ENCODE data around the gene TSPEAR.

Gene TSPEAR

GRCh38 chr21:44626673-44627143 is 84.7 kb downstream of the TSPEAR start, which contains the start of gene KRTAP10-9:
Gene KRTAP10-9 (plus strand): TSS chr21:44627093. CDS start chr21:44627172, 79 bp downstream.
- Mint-ChIP-seq H3K36me3 (ENCODE audit: low read depth) (peaks cover 26% of the 10 kb centered on the region), H3K9me3 (peaks cover 49% of the 10 kb centered on the region), H3K27ac (no peak within 1 kb of the TSS), H3K4me3 (no peak within 1 kb of the TSS), H3K4me1 (no peaks in the 10 kb centered on the region), H3K27me3 (ENCODE audit: low read depth) (peaks cover 21% of the 10 kb centered on the region)
- no peak for TF ChIP-seq CTCF (IDR thresholded peaks at IDR 0.05; ENCODE audit: unreplicated experiment in 3 of 3)

GRCh38 chr21:44626262-44626661 is 85.1 kb downstream of the TSPEAR start:
- Mint-ChIP-seq H3K36me3 (ENCODE audit: low read depth) (peaks cover 26% of the 10 kb centered on the region), H3K27me3 (ENCODE audit: low read depth) (peaks cover 21% of the 10 kb centered on the region), H3K9me3 (peaks cover 47% of the 10 kb centered on the region), H3K4me1 (no peaks in the 10 kb centered on the region), H3K4me3 (no peak overlapping the region), H3K27ac (no peak overlapping the region)
- TF ChIP-seq CTCF (IDR thresholded peaks at IDR 0.05; ENCODE audit: unreplicated experiment in 3 of 3) = no peak

DNA sequence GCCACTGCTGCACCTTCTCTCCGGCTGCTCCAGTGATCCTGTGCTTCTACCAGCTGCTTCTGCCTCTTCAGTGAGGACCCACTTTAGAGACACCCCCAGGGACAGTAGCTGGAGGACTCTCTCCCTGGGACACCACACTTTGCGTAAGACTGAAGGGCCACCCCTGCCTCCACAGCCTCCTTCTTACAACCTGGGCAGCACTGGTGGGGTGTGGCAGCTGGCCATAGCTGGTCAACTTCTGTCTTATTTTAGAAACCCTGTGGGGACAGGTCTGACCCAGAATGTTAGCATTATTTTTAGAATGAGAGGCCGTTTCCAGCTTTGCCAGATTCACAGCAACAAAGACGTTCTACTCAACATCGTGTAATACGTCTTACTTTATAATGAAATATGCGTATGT is 85.6 kb downstream of the TSPEAR start:
- Mint-ChIP-seq H3K27me3 (ENCODE audit: low read depth) (peaks cover 18% of the 10 kb centered on the region), H3K36me3 (ENCODE audit: low read depth) (peaks cover 23% of the 10 kb centered on the region), H3K4me1 (no peaks in the 10 kb centered on the region), H3K9me3 (peaks cover 44% of the 10 kb centered on the region), H3K27ac (no peak overlapping the region), H3K4me3 (no peak overlapping the region)
- TF ChIP-seq CTCF (IDR thresholded peaks at IDR 0.05; ENCODE audit: unreplicated experiment in 3 of 3) = no peak

DNA sequence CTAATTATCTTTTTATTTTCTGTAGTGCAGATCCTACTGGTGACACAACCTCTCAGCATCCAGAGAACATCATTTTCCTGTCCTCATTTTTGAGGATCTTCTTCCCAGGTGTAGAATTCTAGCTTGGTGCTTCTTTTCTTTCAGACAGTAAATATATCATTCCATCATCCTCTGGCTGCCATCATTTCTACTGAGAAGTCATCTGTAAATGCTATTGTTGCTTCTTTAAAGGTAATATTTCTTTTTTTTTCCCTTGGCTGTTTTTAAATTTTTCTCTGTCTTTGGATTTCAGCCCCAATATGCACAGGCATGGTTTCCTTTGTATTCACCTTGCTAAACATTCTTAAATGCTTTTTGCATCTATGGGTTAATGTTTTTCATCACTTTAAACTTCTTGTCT is 87.8 kb downstream of the TSPEAR start:
- no peak overlapping the region for H3K27ac Mint-ChIP-seq

GRCh38 chr21:44619886-44620285 is 91.5 kb downstream of the TSPEAR start:
- Mint-ChIP-seq H3K36me3 (ENCODE audit: low read depth) (peaks cover 18% of the 10 kb centered on the region), H3K27ac (no peak overlapping the region), H3K27me3 (ENCODE audit: low read depth) (peaks cover 11% of the 10 kb centered on the region), H3K4me1 (no peaks in the 10 kb centered on the region), H3K4me3 (no peak overlapping the region), H3K9me3 (peaks cover 53% of the 10 kb centered on the region)
- no peak for TF ChIP-seq CTCF (IDR thresholded peaks at IDR 0.05; ENCODE audit: unreplicated experiment in 3 of 3)

More for the DNA sequence above, 87.8 kb downstream of the TSPEAR start:
- no peak for TF ChIP-seq CTCF (IDR thresholded peaks at IDR 0.05; ENCODE audit: unreplicated experiment in 3 of 3)
- peaks cover 18% of the 10 kb centered on the region for H3K36me3 Mint-ChIP-seq (ENCODE audit: low read depth)
- H3K4me3 Mint-ChIP-seq = no peak overlapping the region
- no peaks in the 10 kb centered on the region for H3K4me1 Mint-ChIP-seq
- H3K27me3 Mint-ChIP-seq (ENCODE audit: low read depth) = peaks cover 12% of the 10 kb centered on the region
- H3K9me3 Mint-ChIP-seq = peaks cover 55% of the 10 kb centered on the region

DNA sequence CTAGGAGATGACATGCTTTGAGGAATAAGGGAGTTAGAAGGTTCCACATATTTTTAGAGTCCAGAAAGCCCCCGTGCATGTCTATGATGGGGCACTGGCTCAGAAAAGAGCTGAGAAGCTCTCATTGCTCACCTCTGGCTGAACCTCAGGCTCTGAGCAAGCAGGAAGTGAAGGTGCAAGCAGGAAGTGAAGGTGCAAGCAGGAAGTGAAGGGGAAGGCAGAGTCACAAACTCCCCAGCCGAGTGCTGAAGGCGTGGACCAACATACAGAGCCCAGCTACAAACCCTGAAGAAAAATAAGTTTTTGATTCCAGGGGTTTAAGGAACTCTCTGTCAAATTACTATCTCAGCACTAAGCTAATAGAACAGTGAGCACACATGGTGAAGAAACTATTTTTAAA is 92.5 kb downstream of the TSPEAR start:
- Mint-ChIP-seq H3K36me3 (ENCODE audit: low read depth) (peaks cover 10% of the 10 kb centered on the region), H3K27ac (no peak overlapping the region), H3K4me1 (no peaks in the 10 kb centered on the region), H3K4me3 (no peak overlapping the region), H3K27me3 (ENCODE audit: low read depth) (peaks cover 11% of the 10 kb centered on the region), H3K9me3 (peaks cover 43% of the 10 kb centered on the region)
- TF ChIP-seq CTCF (IDR thresholded peaks at IDR 0.05; ENCODE audit: unreplicated experiment in 3 of 3) = no peak

Data from nephron (organoid).